PC-9 (cell line): Measurements from ENCODE around the gene FSIP1.

ENCODE experiments used
- CTCF ChIP-seq: fragments of 200-600 bp; sonication (generic); conservative IDR thresholded peaks from 2 replicates; pipeline ENCODE4 v1.6.1; 2017; ENCODE audit warnings: mixed run types, antibody characterized with exemption, mild to moderate bottlenecking, moderate library complexity
- EZH2 ChIP-seq: fragments of 200-600 bp; sonication (generic); IDR thresholded peaks from 2 replicates; pipeline ENCODE4 v1.8.0; 2017; ENCODE audit warnings: antibody characterized with exemption, low read depth

GRCh38 chr15:39585871-39586301 lies 196.8 kb downstream of the FSIP1 start:
- TF ChIP-seq CTCF (no peak), EZH2 (no peak)
